HEK293 (cell line): ENCODE results near the gene ASB4.

Experiments used
- CTCF ChIA-PET: fragments of 350-600 bp; formaldehyde crosslinking; extraction: SDS; loops from one replicate; lab custom pipeline; 2021; ENCODE audit warnings: antibody characterized with exemption; lab: Yijun Ruan, JAX
- POLR2A ChIA-PET: fragments of 300-600 bp; formaldehyde crosslinking; extraction: SDS; loops from one replicate; lab custom pipeline; 2020; ENCODE audit warnings: antibody characterized with exemption, inconsistent platforms; lab: Yijun Ruan, JAX
- H3K27ac ChIP-seq: fragments of 200-500 bp; sonication (Bioruptor generic); 2 replicates; pipeline ENCODE4 v1.5.1; 2014; ENCODE audit warnings: low read depth, low read length, control low read depth, inconsistent platforms; ENCODE audit errors: extremely low read depth
- H3K36me3 ChIP-seq, 2 experiments: fragments of 200-500 bp in 1 of 2; sonication (Bioruptor generic) in 1 of 2; 1 replicate in 1 of 2; 2 replicates in 1 of 2; pipeline ENCODE4 v1.5.1; 2014 to 2017; ENCODE audit warnings: inconsistent platforms in 2 of 2, low read length in 2 of 2; ENCODE audit not compliant: control insufficient read depth in 2 of 2, insufficient read depth in 1 of 2
- H3K4me1 ChIP-seq: fragments of 200-500 bp; sonication (Bioruptor generic); 2 replicates; pipeline ENCODE4 v1.5.1; 2014; ENCODE audit warnings: mild to moderate bottlenecking, low read length, inconsistent platforms; ENCODE audit not compliant: control insufficient read depth, insufficient read depth
- H3K4me3 ChIP-seq: 2 replicates; pipeline ENCODE4 v1.5.1; 2011; ENCODE audit warnings: low read depth, mild to moderate bottlenecking, control low read depth, low read length, moderate library complexity
- H3K9me3 ChIP-seq: fragments of 200-500 bp; sonication (Bioruptor generic); 2 replicates; pipeline ENCODE4 v1.5.1; 2014; ENCODE audit warnings: low read depth, low read length, inconsistent platforms; ENCODE audit not compliant: control insufficient read depth, insufficient read depth
- GLI4 ChIP-seq: fragments of 450-650 bp; formaldehyde crosslinking; IDR thresholded peaks from 2 replicates; pipeline ENCODE4 v1.5.1; 2016; ENCODE audit warnings: missing biosample characterization, missing genetic modification characterization
- PRDM1 ChIP-seq: fragments of 450-650 bp; formaldehyde crosslinking; IDR thresholded peaks from 2 replicates; pipeline ENCODE4; 2016; ENCODE audit warnings: missing biosample characterization, missing genetic modification characterization
- SCRT1 ChIP-seq: fragments of 450-650 bp; formaldehyde crosslinking; IDR thresholded peaks from 2 replicates; pipeline ENCODE4 v1.5.1; 2016; ENCODE audit warnings: missing biosample characterization, missing genetic modification characterization, borderline replicate concordance
- SETDB1 ChIP-seq: IDR thresholded peaks from one replicate; pipeline ENCODE4 v1.6.1; 2017; ENCODE audit warnings: mild to moderate bottlenecking, low read length, moderate library complexity, mixed read lengths; ENCODE audit not compliant: insufficient read length
- ZBTB17 ChIP-seq: fragments of 450-650 bp; formaldehyde crosslinking; IDR thresholded peaks from 2 replicates; pipeline ENCODE4 v1.5.1; 2016; ENCODE audit warnings: missing biosample characterization, missing genetic modification characterization
- ZNF133 ChIP-seq: fragments of 450-650 bp; formaldehyde crosslinking; IDR thresholded peaks from 2 replicates; pipeline ENCODE4 v1.5.1; 2016; ENCODE audit warnings: missing biosample characterization, missing genetic modification characterization
- ZNF48 ChIP-seq: fragments of 450-650 bp; formaldehyde crosslinking; IDR thresholded peaks from 2 replicates; pipeline ENCODE4 v1.5.1; 2016; ENCODE audit warnings: missing biosample characterization, missing genetic modification characterization
- ZNF530 ChIP-seq: fragments of 450-650 bp; formaldehyde crosslinking; IDR thresholded peaks from 2 replicates; pipeline ENCODE4 v1.5.1; 2016; ENCODE audit warnings: low read depth, missing biosample characterization, missing genetic modification characterization
- ZNF558 ChIP-seq: fragments of 450-650 bp; formaldehyde crosslinking; IDR thresholded peaks from 2 replicates; pipeline ENCODE4 v1.5.1; 2016; ENCODE audit warnings: missing biosample characterization, missing genetic modification characterization
- ZNF561 ChIP-seq: fragments of 450-650 bp; IDR thresholded peaks from 2 replicates; pipeline ENCODE4 v1.5.1; 2018; ENCODE audit warnings: missing biosample characterization, missing genetic modification characterization, borderline replicate concordance
- ZNF660 ChIP-seq: fragments of 450-650 bp; IDR thresholded peaks from 2 replicates; pipeline ENCODE4 v1.5.1; 2018; ENCODE audit warnings: missing biosample characterization, mild to moderate bottlenecking, missing genetic modification characterization
- ZNF837 ChIP-seq: fragments of 450-650 bp; formaldehyde crosslinking; IDR thresholded peaks from 2 replicates; pipeline ENCODE4 v1.5.1; 2016; ENCODE audit warnings: missing biosample characterization, missing genetic modification characterization
- TF ChIP-seq, protein P1 (sequence below): fragments of 450-650 bp; formaldehyde crosslinking; IDR thresholded peaks from 2 replicates; pipeline ENCODE4 v1.5.1; 2016; ENCODE audit warnings: missing biosample characterization, missing genetic modification characterization
- TF ChIP-seq, protein P2 (sequence below): fragments of 450-650 bp; formaldehyde crosslinking; optimal IDR thresholded peaks from 2 replicates; pipeline ENCODE3; 2016; ENCODE audit warnings: missing biosample characterization, mild to moderate bottlenecking, missing genetic modification characterization
- TF ChIP-seq, protein P3 (sequence below): fragments of 450-650 bp; formaldehyde crosslinking; IDR thresholded peaks from 2 replicates; pipeline ENCODE4 v1.5.1; 2016; ENCODE audit warnings: missing biosample characterization, missing genetic modification characterization
- TF ChIP-seq, protein P4 (sequence below): fragments of 450-650 bp; formaldehyde crosslinking; IDR thresholded peaks from 2 replicates; pipeline ENCODE4 v1.5.1; 2017; ENCODE audit warnings: missing biosample characterization, missing genetic modification characterization
- TF ChIP-seq, protein P5 (sequence below): fragments of 450-650 bp; formaldehyde crosslinking; IDR thresholded peaks from 2 replicates; pipeline ENCODE4 v1.5.1; 2016; ENCODE audit warnings: missing biosample characterization, missing genetic modification characterization
- TF ChIP-seq, protein P6 (sequence below): fragments of 450-650 bp; formaldehyde crosslinking; IDR thresholded peaks from 2 replicates; pipeline ENCODE4 v1.5.1; 2017; ENCODE audit warnings: missing biosample characterization, missing genetic modification characterization
- TF ChIP-seq, protein P7 (sequence below): fragments of 450-650 bp; formaldehyde crosslinking; IDR thresholded peaks from 2 replicates; pipeline ENCODE4 v1.5.1; 2016; ENCODE audit warnings: missing biosample characterization, missing genetic modification characterization

The ASB4 gene

DNA sequence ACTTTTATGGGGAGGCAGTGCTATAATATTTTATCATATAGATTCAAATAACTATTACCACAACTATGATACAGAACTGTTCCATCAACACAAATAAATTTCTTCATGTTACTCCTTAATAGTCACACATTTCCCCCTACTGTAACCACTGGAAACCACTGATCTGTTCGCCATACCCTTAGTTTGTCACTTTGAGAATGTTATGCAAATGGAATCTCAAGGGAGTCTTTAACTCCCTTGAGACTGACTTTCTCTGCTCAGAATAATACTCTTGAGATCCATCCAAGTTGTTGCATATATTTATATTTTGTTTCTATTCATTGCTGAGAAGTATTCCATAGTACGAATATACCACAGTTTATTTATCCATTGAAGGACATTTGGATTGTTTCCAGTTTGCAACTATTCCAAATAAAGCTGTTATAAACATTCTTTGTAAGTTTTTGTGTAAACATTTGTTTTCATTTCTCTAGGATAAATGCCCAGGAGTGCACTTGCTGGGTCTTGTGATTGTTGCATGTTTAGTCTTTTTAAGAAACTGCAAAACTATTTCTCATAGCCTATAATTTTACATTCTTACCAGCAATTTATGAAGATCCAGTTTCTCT is 31.2 kb upstream of the ASB4 start (continued):
- TF ChIP-seq, protein P1, sequence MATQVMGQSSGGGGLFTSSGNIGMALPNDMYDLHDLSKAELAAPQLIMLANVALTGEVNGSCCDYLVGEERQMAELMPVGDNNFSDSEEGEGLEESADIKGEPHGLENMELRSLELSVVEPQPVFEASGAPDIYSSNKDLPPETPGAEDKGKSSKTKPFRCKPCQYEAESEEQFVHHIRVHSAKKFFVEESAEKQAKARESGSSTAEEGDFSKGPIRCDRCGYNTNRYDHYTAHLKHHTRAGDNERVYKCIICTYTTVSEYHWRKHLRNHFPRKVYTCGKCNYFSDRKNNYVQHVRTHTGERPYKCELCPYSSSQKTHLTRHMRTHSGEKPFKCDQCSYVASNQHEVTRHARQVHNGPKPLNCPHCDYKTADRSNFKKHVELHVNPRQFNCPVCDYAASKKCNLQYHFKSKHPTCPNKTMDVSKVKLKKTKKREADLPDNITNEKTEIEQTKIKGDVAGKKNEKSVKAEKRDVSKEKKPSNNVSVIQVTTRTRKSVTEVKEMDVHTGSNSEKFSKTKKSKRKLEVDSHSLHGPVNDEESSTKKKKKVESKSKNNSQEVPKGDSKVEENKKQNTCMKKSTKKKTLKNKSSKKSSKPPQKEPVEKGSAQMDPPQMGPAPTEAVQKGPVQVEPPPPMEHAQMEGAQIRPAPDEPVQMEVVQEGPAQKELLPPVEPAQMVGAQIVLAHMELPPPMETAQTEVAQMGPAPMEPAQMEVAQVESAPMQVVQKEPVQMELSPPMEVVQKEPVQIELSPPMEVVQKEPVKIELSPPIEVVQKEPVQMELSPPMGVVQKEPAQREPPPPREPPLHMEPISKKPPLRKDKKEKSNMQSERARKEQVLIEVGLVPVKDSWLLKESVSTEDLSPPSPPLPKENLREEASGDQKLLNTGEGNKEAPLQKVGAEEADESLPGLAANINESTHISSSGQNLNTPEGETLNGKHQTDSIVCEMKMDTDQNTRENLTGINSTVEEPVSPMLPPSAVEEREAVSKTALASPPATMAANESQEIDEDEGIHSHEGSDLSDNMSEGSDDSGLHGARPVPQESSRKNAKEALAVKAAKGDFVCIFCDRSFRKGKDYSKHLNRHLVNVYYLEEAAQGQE (tag by site-specific recombination) = no peak
- TF ChIP-seq ZNF530 (no peak), SCRT1 (tag by site-specific recombination) (no peak), ZNF48 (no peak)

DNA sequence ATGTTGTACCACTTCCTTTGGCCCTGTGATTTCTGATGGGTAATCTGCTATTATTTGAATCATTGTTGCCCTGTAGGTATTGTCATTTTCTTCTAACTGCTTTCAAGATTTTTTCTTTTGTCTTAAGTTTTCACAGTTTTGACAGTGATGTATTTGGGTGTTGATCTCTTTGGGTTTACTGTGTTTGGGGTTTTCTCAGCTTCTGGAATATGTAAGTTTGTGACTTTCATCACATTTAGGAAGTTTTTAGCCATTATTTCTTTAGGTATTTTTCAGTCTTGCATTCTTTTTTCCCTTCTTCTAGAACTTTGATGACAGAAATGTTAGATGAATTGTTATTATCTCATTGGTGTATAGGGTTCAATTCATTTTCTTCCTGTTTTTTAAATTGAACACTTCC is 27.8 kb upstream of the ASB4 start:
- H3K36me3 ChIP-seq = no peaks in the 10 kb centered on the region
- TF ChIP-seq ZNF561 (no peak), ZNF660 (tag by site-specific recombination) (no peak), ZNF558 (peak; percentile 96), ZNF837 (tag by site-specific recombination) (no peak), ZNF133 (tag by site-specific recombination) (0 out of 2 replicates have a peak, but pooled peaks have one; percentile 12), GLI4 (tag by site-specific recombination) (no peak), SETDB1 (peak; percentile 60), PRDM1 (tag by site-specific recombination) (no peak), ZBTB17 (tag by site-specific recombination) (no peak)
- TF ChIP-seq, protein P2, sequence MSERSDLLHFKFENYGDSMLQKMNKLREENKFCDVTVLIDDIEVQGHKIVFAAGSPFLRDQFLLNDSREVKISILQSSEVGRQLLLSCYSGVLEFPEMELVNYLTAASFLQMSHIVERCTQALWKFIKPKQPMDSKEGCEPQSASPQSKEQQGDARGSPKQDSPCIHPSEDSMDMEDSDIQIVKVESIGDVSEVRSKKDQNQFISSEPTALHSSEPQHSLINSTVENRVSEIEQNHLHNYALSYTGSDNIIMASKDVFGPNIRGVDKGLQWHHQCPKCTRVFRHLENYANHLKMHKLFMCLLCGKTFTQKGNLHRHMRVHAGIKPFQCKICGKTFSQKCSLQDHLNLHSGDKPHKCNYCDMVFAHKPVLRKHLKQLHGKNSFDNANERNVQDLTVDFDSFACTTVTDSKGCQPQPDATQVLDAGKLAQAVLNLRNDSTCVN = no peak
- TF ChIP-seq, protein P3, sequence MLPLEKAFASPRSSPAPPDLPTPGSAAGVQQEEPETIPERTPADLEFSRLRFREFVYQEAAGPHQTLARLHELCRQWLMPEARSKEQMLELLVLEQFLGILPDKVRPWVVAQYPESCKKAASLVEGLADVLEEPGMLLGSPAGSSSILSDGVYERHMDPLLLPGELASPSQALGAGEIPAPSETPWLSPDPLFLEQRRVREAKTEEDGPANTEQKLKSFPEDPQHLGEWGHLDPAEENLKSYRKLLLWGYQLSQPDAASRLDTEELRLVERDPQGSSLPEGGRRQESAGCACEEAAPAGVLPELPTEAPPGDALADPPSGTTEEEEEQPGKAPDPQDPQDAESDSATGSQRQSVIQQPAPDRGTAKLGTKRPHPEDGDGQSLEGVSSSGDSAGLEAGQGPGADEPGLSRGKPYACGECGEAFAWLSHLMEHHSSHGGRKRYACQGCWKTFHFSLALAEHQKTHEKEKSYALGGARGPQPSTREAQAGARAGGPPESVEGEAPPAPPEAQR (tag by site-specific recombination) = no peak
- TF ChIP-seq, protein P4, sequence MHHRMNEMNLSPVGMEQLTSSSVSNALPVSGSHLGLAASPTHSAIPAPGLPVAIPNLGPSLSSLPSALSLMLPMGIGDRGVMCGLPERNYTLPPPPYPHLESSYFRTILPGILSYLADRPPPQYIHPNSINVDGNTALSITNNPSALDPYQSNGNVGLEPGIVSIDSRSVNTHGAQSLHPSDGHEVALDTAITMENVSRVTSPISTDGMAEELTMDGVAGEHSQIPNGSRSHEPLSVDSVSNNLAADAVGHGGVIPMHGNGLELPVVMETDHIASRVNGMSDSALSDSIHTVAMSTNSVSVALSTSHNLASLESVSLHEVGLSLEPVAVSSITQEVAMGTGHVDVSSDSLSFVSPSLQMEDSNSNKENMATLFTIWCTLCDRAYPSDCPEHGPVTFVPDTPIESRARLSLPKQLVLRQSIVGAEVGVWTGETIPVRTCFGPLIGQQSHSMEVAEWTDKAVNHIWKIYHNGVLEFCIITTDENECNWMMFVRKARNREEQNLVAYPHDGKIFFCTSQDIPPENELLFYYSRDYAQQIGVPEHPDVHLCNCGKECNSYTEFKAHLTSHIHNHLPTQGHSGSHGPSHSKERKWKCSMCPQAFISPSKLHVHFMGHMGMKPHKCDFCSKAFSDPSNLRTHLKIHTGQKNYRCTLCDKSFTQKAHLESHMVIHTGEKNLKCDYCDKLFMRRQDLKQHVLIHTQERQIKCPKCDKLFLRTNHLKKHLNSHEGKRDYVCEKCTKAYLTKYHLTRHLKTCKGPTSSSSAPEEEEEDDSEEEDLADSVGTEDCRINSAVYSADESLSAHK (tag by site-specific recombination) = no peak
- TF ChIP-seq, protein P5, sequence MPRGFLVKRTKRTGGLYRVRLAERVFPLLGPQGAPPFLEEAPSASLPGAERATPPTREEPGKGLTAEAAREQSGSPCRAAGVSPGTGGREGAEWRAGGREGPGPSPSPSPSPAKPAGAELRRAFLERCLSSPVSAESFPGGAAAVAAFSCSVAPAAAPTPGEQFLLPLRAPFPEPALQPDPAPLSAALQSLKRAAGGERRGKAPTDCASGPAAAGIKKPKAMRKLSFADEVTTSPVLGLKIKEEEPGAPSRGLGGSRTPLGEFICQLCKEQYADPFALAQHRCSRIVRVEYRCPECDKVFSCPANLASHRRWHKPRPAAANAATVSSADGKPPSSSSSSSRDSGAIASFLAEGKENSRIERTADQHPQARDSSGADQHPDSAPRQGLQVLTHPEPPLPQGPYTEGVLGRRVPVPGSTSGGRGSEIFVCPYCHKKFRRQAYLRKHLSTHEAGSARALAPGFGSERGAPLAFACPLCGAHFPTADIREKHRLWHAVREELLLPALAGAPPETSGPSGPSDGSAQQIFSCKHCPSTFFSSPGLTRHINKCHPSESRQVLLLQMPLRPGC (tag by site-specific recombination) = no peak
- TF ChIP-seq, protein P6, sequence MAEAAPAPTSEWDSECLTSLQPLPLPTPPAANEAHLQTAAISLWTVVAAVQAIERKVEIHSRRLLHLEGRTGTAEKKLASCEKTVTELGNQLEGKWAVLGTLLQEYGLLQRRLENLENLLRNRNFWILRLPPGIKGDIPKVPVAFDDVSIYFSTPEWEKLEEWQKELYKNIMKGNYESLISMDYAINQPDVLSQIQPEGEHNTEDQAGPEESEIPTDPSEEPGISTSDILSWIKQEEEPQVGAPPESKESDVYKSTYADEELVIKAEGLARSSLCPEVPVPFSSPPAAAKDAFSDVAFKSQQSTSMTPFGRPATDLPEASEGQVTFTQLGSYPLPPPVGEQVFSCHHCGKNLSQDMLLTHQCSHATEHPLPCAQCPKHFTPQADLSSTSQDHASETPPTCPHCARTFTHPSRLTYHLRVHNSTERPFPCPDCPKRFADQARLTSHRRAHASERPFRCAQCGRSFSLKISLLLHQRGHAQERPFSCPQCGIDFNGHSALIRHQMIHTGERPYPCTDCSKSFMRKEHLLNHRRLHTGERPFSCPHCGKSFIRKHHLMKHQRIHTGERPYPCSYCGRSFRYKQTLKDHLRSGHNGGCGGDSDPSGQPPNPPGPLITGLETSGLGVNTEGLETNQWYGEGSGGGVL = no peak
- TF ChIP-seq, protein P7, sequence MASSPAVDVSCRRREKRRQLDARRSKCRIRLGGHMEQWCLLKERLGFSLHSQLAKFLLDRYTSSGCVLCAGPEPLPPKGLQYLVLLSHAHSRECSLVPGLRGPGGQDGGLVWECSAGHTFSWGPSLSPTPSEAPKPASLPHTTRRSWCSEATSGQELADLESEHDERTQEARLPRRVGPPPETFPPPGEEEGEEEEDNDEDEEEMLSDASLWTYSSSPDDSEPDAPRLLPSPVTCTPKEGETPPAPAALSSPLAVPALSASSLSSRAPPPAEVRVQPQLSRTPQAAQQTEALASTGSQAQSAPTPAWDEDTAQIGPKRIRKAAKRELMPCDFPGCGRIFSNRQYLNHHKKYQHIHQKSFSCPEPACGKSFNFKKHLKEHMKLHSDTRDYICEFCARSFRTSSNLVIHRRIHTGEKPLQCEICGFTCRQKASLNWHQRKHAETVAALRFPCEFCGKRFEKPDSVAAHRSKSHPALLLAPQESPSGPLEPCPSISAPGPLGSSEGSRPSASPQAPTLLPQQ = no peak
- no peaks in the 10 kb centered on the region for H3K9me3 ChIP-seq
- CTCF ChIA-PET = interaction anchor here (0.7 kb wide), 1 partner anchor 13 kb away, joined by 3 read pairs; no protein-coding TSS in a partner anchor
- no peak overlapping the region for H3K4me3 ChIP-seq
- no peak overlapping the region for H3K27ac ChIP-seq
- POLR2A ChIA-PET = no interaction called here
- peaks cover 2% of the 10 kb centered on the region; the same call in 1 of the 2 replicates for H3K4me1 ChIP-seq
